CD4-positive, CD25-positive, alpha-beta regulatory T cell (primary cell): ENCODE data around the gene VSNL1. TPM values are rescaled to one million over a fixed set of nuclear protein-coding genes. Genes with fewer than 3 reads are reported as not detected.

ENCODE experiments used
- ATAC-seq, 2 donors: fragments of 150-1000 bp; cut with Tn5 transposase; one replicate each; pipeline ENCODE4 v1.10.0; 2021; ENCODE audit warnings: low read depth in 2 of 2, moderate number of reproducible peaks in 2 of 2, moderate library complexity in 1 of 2
- DNase-seq, 3 donors: peaks; one replicate each; pipeline versions ENCODE4 v3.0.0 to v3.0.0-alpha.2; 2012 to 2022; ENCODE audit warnings: mixed read lengths in 1 of 3
- H3K27ac ChIP-seq: one replicate; pipeline ENCODE4 v1.7.0; 2013; ENCODE audit warnings: mild to moderate bottlenecking, low read length; ENCODE audit not compliant: insufficient read depth, poor library complexity, severe bottlenecking
- H3K27me3 ChIP-seq: one replicate; pipeline ENCODE4 v1.7.0; 2013; ENCODE audit warnings: low read length; ENCODE audit not compliant: control insufficient read depth, insufficient read depth
- H3K36me3 ChIP-seq: one replicate; pipeline ENCODE4 v1.7.0; 2013; ENCODE audit warnings: mild to moderate bottlenecking, low read length, moderate library complexity; ENCODE audit not compliant: control insufficient read depth, insufficient read depth
- H3K4me1 ChIP-seq: 2 replicates; pipeline ENCODE4 v1.7.0; 2013; ENCODE audit warnings: mild to moderate bottlenecking, low read length; ENCODE audit not compliant: insufficient read depth, control insufficient read depth, poor library complexity, severe bottlenecking
- H3K4me3 ChIP-seq: one replicate; pipeline ENCODE4 v1.7.0; 2013; ENCODE audit warnings: low read depth, mild to moderate bottlenecking, low read length, moderate library complexity
- H3K9me3 ChIP-seq, 2 experiments: 1 replicate in 1 of 2; 2 replicates in 1 of 2; pipeline ENCODE4 v1.7.0; 2013; ENCODE audit warnings: low read length in 2 of 2, mild to moderate bottlenecking in 1 of 2, moderate library complexity in 1 of 2; ENCODE audit not compliant: control insufficient read depth in 2 of 2
- H3K27ac Mint-ChIP-seq, 3 donors: one replicate each; pipeline ENCODE4 v1.8.0; 2020 to 2022; ENCODE audit warnings: mild to moderate bottlenecking in 3 of 3, mixed read lengths in 3 of 3, moderate library complexity in 2 of 3
- H3K27me3 Mint-ChIP-seq: one replicate; pipeline ENCODE4 v1.8.0; 2022; ENCODE audit warnings: mild to moderate bottlenecking, mixed read lengths
- H3K36me3 Mint-ChIP-seq: one replicate; pipeline ENCODE4 v1.8.0; 2020; ENCODE audit warnings: mixed read lengths
- H3K4me1 Mint-ChIP-seq, 4 donors: one replicate each; pipeline ENCODE4 v1.8.0; 2020 to 2022; ENCODE audit warnings: mixed read lengths in 4 of 4, mild to moderate bottlenecking in 1 of 4
- H3K4me3 Mint-ChIP-seq, 4 donors: one replicate each; pipeline ENCODE4 v1.8.0; 2020 to 2022; ENCODE audit warnings: mild to moderate bottlenecking in 4 of 4, mixed read lengths in 4 of 4, moderate library complexity in 3 of 4
- H3K9me3 Mint-ChIP-seq, 7 donors: one replicate each; pipeline ENCODE4 v1.8.0; 2020 to 2022; ENCODE audit warnings: mixed read lengths in 7 of 7, mild to moderate bottlenecking in 3 of 7, moderate library complexity in 2 of 7
- polyA plus RNA-seq, 4 donors: library from polyadenylated mRNA; unstranded; fragments of 300-500 nt; fragmentation: Illumina TruSeq; gene quantifications; one replicate each; pipeline ENCODE4 v1.2.3, GENCODE V29; 2021
- total RNA-seq: library from RNA; stranded (reverse); gene quantifications from one replicate; pipeline ENCODE4 v1.2.3, GENCODE V29; 2022

VSNL1 gene
- total and polyA plus RNA-seq, 5 donors from 2014 or later: not detected

DNA sequence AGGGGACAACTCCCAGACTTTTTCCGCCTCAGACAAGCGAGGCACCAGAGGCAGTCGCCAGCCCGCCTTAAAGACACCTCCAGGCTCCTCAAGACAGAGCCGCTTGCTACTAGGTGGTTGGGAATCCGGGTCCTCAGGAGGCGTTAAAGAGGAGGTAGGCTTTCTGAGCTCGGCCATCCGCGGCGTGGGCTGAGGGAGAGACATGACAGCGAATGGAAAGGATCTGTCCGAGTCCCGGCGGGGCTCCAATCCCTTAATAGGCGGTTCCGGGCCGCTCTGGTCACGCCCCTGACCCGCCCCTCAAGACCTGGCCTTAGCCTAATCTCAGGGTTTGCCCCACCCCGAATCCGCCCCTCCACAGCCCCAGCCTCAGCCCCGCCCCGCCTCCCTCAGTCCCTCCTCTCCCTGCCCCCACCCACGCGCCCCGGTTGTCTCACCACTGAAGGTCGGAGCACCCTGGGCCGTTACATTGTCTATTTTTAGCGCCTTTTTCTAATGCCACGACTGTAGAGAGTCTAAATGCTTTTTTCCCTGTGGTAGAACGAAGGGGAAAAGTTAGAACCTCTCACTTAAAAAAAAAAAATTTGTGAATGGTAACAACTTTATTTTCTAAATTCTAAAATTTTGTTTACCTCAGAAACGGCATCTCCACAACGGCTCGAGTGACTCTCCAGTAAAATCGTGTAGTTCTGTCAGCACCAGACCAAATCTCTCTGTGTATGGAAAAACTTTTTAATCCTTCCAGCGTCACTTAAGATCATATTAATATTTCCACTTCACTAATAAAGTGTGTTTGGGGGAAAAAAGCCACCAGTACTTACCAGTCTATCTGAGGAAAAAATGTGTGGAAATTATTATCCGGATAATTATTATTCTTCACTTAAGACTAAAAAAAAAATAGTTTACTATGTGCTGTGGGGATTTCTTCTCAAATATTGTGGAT lies 22.0 kb upstream of the VSNL1 start, which contains the start of gene RAD51AP2:
TSS of gene RAD51AP2 (minus strand) at position 229 of the 943 bp plus-strand sequence. CDS start at position 204, 25 bp downstream.
- ATAC-seq (no peak), DNase-seq (peak in 1 of 3 donors; percentile 7)
- Histone ChIP-seq H3K4me3 (no peak within 1 kb of the TSS), H3K27me3 (peaks cover 3% of the 10 kb centered on the region), H3K4me1 (no peaks in the 10 kb centered on the region), H3K36me3 (no peaks in the 10 kb centered on the region), H3K27ac (no peak within 1 kb of the TSS), H3K9me3 (no peaks in the 10 kb centered on the region)
- Mint-ChIP-seq H3K4me1 (peaks cover 0 to 2% (median 0%) of the 10 kb centered on the region in 4 donors), H3K9me3 (peaks cover 0 to 5% (median 0%) of the 10 kb centered on the region in 7 donors), H3K27ac (no peak within 1 kb of the TSS), H3K4me3 (no peak within 1 kb of the TSS), H3K36me3 (no peaks in the 10 kb centered on the region), H3K27me3 (peaks cover 19% of the 10 kb centered on the region)

- Mint-ChIP-seq H3K36me3 (no peaks in the 10 kb centered on the region), H3K4me3 (no peak overlapping the region), H3K4me1 (peaks cover 0 to 2% (median 0%) of the 10 kb centered on the region in 4 donors), H3K27ac (no peak overlapping the region), H3K27me3 (peaks cover 26% of the 10 kb centered on the region), H3K9me3 (peaks cover 0 to 5% (median 0%) of the 10 kb centered on the region in 7 donors)
- DNase-seq (no peak), ATAC-seq (no peak)
- no peak overlapping the region for H3K27ac ChIP-seq
- H3K36me3 ChIP-seq: no peaks in the 10 kb centered on the region
- H3K9me3 ChIP-seq: no peaks in the 10 kb centered on the region
- H3K4me3 ChIP-seq: no peak overlapping the region
- H3K4me1 ChIP-seq: no peaks in the 10 kb centered on the region
- peaks cover 3% of the 10 kb centered on the region for H3K27me3 ChIP-seq
These were observed 21.0 kb upstream of the VSNL1 start for GRCh38 chr2:17519486-17519885.

GRCh38 chr2:17520761-17521160 lies 19.7 kb upstream of the VSNL1 start:
- Histone ChIP-seq H3K4me1 (no peaks in the 10 kb centered on the region), H3K9me3 (no peaks in the 10 kb centered on the region), H3K27me3 (peaks cover 3% of the 10 kb centered on the region), H3K27ac (no peak overlapping the region), H3K36me3 (no peaks in the 10 kb centered on the region), H3K4me3 (no peak overlapping the region)
- no peak for ATAC-seq
- H3K4me1 Mint-ChIP-seq: peaks cover 0 to 2% (median 0%) of the 10 kb centered on the region in 4 donors
- no peak overlapping the region for H3K4me3 Mint-ChIP-seq
- DNase-seq: no peak
- peaks cover 0 to 5% (median 0%) of the 10 kb centered on the region in 7 donors for H3K9me3 Mint-ChIP-seq
- no peak overlapping the region for H3K27ac Mint-ChIP-seq
- H3K27me3 Mint-ChIP-seq: peaks cover 28% of the 10 kb centered on the region
- no peaks in the 10 kb centered on the region for H3K36me3 Mint-ChIP-seq

DNA sequence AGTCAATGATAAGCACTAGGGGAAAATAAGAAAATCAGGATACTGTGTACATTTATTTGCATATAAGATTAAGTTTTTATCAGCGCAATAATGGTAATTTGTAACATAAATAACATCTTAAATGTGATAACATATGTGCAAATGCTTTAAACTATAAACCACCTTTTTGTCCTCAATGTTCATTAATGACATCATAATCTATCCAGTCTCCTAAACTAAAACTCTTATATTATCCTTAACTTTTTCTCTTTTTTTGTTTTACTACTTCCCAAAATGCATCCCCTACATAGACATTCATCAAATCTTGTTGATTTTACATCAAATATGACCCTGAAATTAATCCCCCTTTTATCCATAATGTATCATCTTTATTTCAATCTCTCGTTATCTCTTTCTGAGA lies 18.9 kb upstream of the VSNL1 start:
- H3K4me3 ChIP-seq: no peak overlapping the region
- H3K9me3 ChIP-seq: no peaks in the 10 kb centered on the region
- H3K36me3 ChIP-seq: no peaks in the 10 kb centered on the region
- H3K27me3 ChIP-seq: peaks cover 3% of the 10 kb centered on the region
- no peak overlapping the region for H3K4me3 Mint-ChIP-seq
- H3K27ac ChIP-seq: no peak overlapping the region
- no peak for ATAC-seq
- peaks cover 0 to 2% (median 0%) of the 10 kb centered on the region in 4 donors for H3K4me1 Mint-ChIP-seq
- no peak for DNase-seq
- H3K27ac Mint-ChIP-seq: no peak overlapping the region
- peaks cover 28% of the 10 kb centered on the region for H3K27me3 Mint-ChIP-seq
- peaks cover 0 to 5% (median 0%) of the 10 kb centered on the region in 7 donors for H3K9me3 Mint-ChIP-seq
- H3K4me1 ChIP-seq: no peaks in the 10 kb centered on the region
- H3K36me3 Mint-ChIP-seq: no peaks in the 10 kb centered on the region

DNA sequence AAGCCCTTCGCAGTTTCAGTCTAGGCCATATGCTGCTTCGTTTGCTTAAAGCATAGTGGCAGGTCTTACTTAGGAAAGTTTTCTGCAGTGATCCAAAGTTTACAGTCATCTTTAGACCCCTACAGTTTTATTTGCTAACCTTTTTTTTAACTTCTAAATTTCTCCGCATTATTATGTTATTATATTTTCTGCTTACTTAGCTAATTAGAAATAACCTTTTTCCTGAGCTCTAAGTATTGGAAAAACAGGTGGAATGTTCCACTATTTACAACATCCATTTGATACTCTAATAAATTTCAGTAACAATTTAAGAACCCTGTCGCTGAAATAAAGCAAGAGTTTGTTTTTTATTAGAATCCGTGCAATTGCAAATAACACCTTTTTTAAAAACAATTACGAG lies 18.2 kb upstream of the VSNL1 start:
- no peaks in the 10 kb centered on the region for H3K36me3 ChIP-seq
- no peak for ATAC-seq
- no peak for DNase-seq
- H3K27me3 ChIP-seq: peaks cover 3% of the 10 kb centered on the region
- no peak overlapping the region for H3K4me3 ChIP-seq
- peaks cover 28% of the 10 kb centered on the region for H3K27me3 Mint-ChIP-seq
- peaks cover 0 to 5% (median 0%) of the 10 kb centered on the region in 7 donors for H3K9me3 Mint-ChIP-seq
- H3K27ac Mint-ChIP-seq: no peak overlapping the region
- peaks cover 0 to 2% (median 0%) of the 10 kb centered on the region in 4 donors for H3K4me1 Mint-ChIP-seq
- no peak overlapping the region for H3K4me3 Mint-ChIP-seq
- no peaks in the 10 kb centered on the region for H3K4me1 ChIP-seq
- no peaks in the 10 kb centered on the region for H3K36me3 Mint-ChIP-seq
- no peaks in the 10 kb centered on the region for H3K9me3 ChIP-seq
- H3K27ac ChIP-seq: no peak overlapping the region

DNA sequence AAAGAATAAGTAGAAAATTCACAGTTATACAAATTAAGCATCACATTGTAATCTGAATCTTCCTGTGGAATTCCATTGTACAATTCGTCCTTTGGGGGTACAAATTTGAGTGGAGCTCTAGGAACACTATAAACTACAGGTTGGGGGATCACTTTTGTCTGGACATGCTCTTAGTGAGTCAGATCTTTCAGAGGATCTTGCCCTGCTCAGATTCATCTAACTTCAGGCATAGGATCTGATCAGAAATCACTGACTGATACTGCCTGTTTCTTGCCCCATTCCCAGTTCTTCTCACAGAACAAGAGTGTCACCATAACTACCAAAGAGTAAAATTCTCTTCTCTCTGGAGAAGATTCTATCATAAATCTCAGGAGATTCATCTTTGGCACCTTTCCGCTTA lies 10.7 kb upstream of the VSNL1 start:
- Mint-ChIP-seq H3K27ac (no peak overlapping the region), H3K27me3 (no peaks in the 10 kb centered on the region), H3K4me1 (no peaks in the 10 kb centered on the region), H3K9me3 (peaks cover 0 to 1% (median 0%) of the 10 kb centered on the region in 7 donors), H3K4me3 (no peak overlapping the region), H3K36me3 (no peaks in the 10 kb centered on the region)
- Histone ChIP-seq H3K4me1 (no peaks in the 10 kb centered on the region), H3K36me3 (no peaks in the 10 kb centered on the region), H3K9me3 (no peaks in the 10 kb centered on the region), H3K4me3 (no peak overlapping the region), H3K27me3 (no peaks in the 10 kb centered on the region), H3K27ac (no peak overlapping the region)
- DNase-seq (no peak), ATAC-seq (no peak)

DNA sequence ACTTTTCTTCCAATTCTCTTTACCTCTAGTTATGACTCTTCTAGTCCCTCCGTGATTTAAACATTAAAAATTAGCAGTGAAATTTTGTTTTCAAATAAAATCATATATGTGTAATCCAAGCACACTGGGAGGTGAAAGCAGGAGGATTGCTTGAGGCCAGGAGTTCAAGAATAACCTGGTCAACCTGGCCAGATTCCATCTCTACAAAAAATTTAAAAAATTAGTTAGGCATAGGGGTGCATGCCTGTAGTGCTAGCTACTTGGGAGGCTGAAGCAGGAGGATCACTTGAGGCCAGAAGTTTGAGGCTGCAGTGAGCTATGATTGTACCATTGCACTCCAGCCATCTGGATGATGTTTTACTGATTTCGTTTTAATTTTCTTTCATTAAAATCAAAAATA lies 7.0 kb upstream of the VSNL1 start:
- Histone ChIP-seq H3K4me1 (no peaks in the 10 kb centered on the region), H3K27ac (no peak overlapping the region), H3K27me3 (peaks cover 8% of the 10 kb centered on the region), H3K9me3 (no peaks in the 10 kb centered on the region), H3K4me3 (no peak overlapping the region), H3K36me3 (no peaks in the 10 kb centered on the region)
- ATAC-seq: no peak
- H3K27me3 Mint-ChIP-seq: peaks cover 28% of the 10 kb centered on the region
- DNase-seq: no peak
- peaks cover 0 to 4% (median 1%) of the 10 kb centered on the region in 4 donors for H3K4me1 Mint-ChIP-seq
- no peak overlapping the region for H3K4me3 Mint-ChIP-seq
- H3K9me3 Mint-ChIP-seq: peaks cover 0 to 9% (median 0%) of the 10 kb centered on the region in 7 donors
- no peak overlapping the region for H3K27ac Mint-ChIP-seq
- H3K36me3 Mint-ChIP-seq: no peaks in the 10 kb centered on the region
